Ectodermal cell (in vitro differentiated cells): ENCODE results near the gene APPL2.

Experiments used
- H3K27ac ChIP-seq: 2 replicates; pipeline ENCODE4 v1.7.0; 2013; ENCODE audit warnings: mild to moderate bottlenecking, low read depth, low read length; ENCODE audit not compliant: insufficient read depth, poor library complexity, severe bottlenecking
- H3K27me3 ChIP-seq: 2 replicates; pipeline ENCODE4 v1.7.0; 2013; ENCODE audit warnings: mild to moderate bottlenecking, low read length; ENCODE audit not compliant: insufficient read depth, control insufficient read depth, poor library complexity, severe bottlenecking
- H3K36me3 ChIP-seq: one replicate; pipeline ENCODE4 v1.7.0; 2013; ENCODE audit warnings: low read length; ENCODE audit not compliant: control insufficient read depth, insufficient read depth
- H3K4me1 ChIP-seq: one replicate; pipeline ENCODE4 v1.7.0; 2013; ENCODE audit warnings: low read length; ENCODE audit not compliant: control insufficient read depth, insufficient read depth
- H3K4me3 ChIP-seq: 2 replicates; pipeline ENCODE4 v1.7.0; 2013; ENCODE audit warnings: low read depth, low read length, control low read depth; ENCODE audit not compliant: insufficient read depth
- H3K9me3 ChIP-seq: 2 replicates; pipeline ENCODE4 v1.7.0; 2013; ENCODE audit warnings: mild to moderate bottlenecking, low read length, moderate library complexity; ENCODE audit not compliant: control insufficient read depth
- WGBS, 2 experiments: methylation state at CpG; one replicate each; pipeline ENCODE4 v1.1.7; 2013; ENCODE audit warnings: missing lambda C conversion rate in 2 of 2; 5-methylcytosine and 5-hydroxymethylcytosine counted together

Gene APPL2

DNA sequence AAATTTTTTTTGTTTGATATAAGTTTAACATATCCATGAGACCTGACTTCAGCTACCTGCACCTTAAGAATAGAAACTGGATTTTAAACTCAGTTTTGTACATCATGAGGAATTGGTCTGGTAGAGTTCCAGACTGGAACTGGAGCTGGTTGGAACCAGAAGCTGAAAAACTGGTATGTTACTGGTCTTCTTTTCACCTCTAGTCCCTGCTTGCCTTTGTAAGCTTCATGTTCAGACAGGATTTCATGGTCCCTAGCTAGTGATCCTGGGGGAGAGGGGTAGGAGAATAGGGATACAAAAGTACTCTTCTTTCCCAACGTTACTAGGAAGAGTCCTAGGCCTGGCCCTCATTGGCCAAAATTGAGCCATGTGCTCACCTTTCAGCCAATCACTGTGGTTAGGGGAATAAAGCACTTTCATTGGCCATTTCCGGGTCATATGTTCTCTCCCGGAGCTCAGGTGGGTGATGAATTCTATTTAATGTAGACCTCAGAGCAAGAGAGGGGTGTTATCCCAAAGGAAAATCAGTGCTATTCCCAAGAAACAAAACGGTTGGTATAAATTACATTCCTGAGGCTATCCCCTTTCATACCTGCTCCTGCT is 36.9 kb upstream of the APPL2 start:
- Histone ChIP-seq H3K27me3 (no peaks in the 10 kb centered on the region), H3K27ac (no peak overlapping the region), H3K4me3 (no peak overlapping the region), H3K9me3 (no peaks in the 10 kb centered on the region), H3K36me3 (no peaks in the 10 kb centered on the region), H3K4me1 (no peaks in the 10 kb centered on the region)
- WGBS, 2 experiments, result 82 to 96% methylated on average over 4 of the region's 4 CpGs

DNA sequence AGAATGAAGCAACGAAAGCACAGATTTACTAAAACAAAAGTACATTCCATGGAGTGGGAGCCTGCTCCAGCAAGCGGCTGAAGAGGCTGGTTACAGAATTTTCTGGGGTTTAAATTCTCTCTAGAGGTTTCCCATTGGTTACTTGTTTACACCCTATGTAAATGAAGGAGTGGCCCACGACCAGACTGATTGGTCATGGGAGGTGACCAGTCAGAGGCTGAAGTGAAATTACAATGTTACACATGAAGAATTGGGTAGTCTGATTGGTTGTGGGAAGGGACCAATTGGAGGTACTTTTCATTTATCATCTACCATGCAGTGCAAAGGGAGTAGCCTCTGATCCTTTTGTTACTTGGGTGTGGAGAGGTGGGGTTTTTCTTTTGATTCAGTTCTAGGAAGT is 36.2 kb upstream of the APPL2 start:
- WGBS, 2 experiments, result 81 to 82% methylated on average over 3 of the region's 3 CpGs
- no peaks in the 10 kb centered on the region for H3K27me3 ChIP-seq
- no peak overlapping the region for H3K4me3 ChIP-seq

DNA sequence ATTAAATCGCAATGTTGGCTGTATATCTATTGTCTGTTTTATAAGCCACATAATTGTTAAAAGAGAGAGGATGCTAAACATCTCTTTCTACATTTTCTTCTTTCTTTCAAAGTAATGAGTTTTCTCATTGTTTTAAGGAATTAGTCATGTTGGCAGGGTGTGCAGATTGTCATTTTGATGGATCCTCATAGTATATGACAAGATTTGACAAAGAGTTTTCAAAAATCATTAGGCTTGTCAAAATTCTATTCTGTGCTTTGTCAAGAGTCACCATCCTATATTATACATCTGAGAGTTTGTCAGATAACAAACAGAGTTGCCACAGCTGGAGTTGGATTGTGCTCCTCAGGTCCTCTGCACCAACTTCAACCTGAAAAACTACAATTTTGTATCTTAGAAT is 35.4 kb upstream of the APPL2 start:
- no peak overlapping the region for H3K27ac ChIP-seq

More for the DNA sequence above, 36.2 kb upstream of the APPL2 start:
- Histone ChIP-seq H3K4me1 (no peaks in the 10 kb centered on the region), H3K36me3 (no peaks in the 10 kb centered on the region), H3K27ac (no peak overlapping the region), H3K9me3 (no peaks in the 10 kb centered on the region)

DNA sequence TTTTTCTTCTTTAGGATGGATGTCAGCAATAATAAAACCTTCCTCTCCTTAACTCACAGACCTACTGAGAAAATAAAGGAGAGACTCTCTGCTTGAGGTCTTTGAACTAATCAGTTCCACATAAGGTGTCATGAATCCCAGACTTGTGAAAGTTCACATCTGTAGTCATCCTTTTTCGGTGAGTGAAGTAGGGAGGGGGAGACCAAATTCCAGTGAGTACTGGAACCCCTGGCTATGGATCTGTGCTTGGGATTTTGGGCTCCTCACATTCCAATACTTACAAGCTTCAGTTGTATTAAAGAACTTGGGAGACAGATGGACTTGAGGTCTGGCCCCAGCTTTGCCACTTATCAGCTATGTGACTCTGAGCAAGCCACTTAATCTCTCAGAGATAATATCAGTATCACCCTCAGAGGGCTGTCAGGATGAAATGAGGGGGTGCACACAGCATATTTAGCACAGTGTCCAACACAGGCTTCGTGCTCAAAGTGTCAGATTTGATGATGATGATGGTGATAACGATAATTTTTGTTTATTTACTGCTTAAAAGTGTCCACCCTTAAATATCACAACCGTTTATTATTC is 34.8 kb upstream of the APPL2 start:
- Histone ChIP-seq H3K36me3 (no peaks in the 10 kb centered on the region), H3K4me3 (no peak overlapping the region), H3K27ac (no peak overlapping the region), H3K4me1 (no peaks in the 10 kb centered on the region), H3K9me3 (no peaks in the 10 kb centered on the region), H3K27me3 (no peaks in the 10 kb centered on the region)
- WGBS, 2 experiments, result 88 to 92% methylated on average over 3 to 4 of the region's 4 CpGs

More for the DNA sequence above, 35.4 kb upstream of the APPL2 start:
- no peaks in the 10 kb centered on the region for H3K27me3 ChIP-seq
- 86% methylated on average over 1 of the region's 1 CpG; no CpG with 5 or more reads in 1 of the 2 experiments for WGBS, 2 experiments
- no peaks in the 10 kb centered on the region for H3K9me3 ChIP-seq
- H3K36me3 ChIP-seq, result no peaks in the 10 kb centered on the region
- H3K4me3 ChIP-seq, result no peak overlapping the region
- no peaks in the 10 kb centered on the region for H3K4me1 ChIP-seq

DNA sequence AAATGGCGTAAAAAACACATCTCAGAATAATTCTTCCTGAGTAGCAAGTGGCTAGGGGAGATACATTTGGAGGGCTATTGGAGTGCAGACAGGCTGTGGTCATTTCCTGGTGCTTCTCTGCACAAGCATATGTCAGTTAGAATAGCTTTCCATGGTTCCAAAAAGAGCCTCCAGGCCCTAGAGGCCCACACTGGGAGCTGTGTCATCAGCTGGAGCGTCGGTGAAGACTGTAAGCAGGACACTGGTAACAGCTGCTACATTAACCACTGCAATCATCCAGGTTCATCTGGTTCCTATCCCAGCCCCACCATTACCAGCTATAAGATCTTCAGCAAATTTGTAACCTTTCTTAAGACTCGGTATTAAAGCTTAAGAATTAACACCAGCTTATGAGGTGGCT is 31.7 kb upstream of the APPL2 start:
- Histone ChIP-seq H3K27ac (no peak overlapping the region), H3K4me1 (no peaks in the 10 kb centered on the region), H3K27me3 (no peaks in the 10 kb centered on the region), H3K9me3 (no peaks in the 10 kb centered on the region), H3K36me3 (no peaks in the 10 kb centered on the region), H3K4me3 (no peak overlapping the region)
- 94% methylated on average over 4 of the region's 4 CpGs for WGBS, 2 experiments

DNA sequence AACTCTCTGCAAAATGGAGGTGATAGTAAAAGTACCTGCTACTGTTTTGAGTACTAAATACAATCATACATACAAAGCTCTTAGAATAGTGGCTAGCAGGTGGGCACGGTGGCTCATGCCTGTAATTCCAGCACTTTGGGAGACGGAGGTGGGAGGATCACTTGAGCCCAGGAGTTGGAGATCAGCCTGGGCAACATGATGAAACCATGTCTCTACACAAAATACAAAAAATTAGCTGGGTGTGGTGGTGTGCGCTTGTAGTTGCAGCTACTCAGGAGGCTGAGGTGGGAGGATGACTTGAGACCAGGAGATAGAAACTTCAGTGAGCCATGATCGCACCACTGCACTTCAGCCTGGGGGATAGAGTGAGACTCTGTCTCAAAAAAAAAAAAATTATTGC is 28.8 kb upstream of the APPL2 start:
- Histone ChIP-seq H3K27ac (no peak overlapping the region), H3K27me3 (no peaks in the 10 kb centered on the region), H3K4me3 (no peak overlapping the region), H3K36me3 (no peaks in the 10 kb centered on the region), H3K4me1 (no peaks in the 10 kb centered on the region), H3K9me3 (no peaks in the 10 kb centered on the region)
- 89 to 93% methylated on average over 4 of the region's 4 CpGs for WGBS, 2 experiments

DNA sequence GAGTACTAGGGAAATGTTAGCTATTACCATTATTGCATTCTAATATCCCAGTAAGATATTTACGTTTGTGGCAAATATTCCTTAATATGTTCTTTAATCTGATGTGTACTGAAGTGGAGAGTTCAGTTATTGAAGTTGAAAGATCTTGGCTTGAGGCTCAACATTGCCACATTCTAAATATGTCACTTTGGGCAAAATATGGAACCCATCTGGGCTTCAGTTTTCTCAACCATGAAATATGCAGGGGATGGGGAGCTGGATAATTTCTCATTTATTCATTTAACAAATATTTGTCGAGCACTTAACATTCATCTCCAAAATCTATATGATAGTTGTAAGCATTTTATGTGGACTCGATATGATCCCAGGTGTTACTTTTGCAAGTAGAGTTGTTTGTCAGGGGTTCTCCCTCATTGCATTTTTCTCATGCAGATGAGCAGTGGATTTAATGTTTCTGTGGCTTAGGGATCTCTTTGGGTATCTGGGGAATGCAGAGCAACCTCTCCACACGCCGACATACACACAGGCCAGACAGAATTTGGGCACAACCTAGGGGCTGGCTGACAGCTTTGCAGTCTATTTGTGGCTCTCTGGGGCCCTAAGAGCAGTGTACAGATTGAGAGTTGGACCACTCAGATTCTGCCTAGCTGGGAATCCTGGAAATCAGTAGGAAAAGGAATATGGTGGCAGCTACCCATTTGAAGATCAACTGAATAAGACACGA is 26.6 kb upstream of the APPL2 start:
- H3K27ac ChIP-seq, result no peak overlapping the region
- H3K36me3 ChIP-seq, result no peaks in the 10 kb centered on the region
- H3K4me3 ChIP-seq, result no peak overlapping the region
- H3K4me1 ChIP-seq, result no peaks in the 10 kb centered on the region
- H3K27me3 ChIP-seq, result no peaks in the 10 kb centered on the region
- WGBS, 2 experiments, result 92 to 94% methylated on average over 4 to 5 of the region's 6 CpGs
- no peaks in the 10 kb centered on the region for H3K9me3 ChIP-seq

DNA sequence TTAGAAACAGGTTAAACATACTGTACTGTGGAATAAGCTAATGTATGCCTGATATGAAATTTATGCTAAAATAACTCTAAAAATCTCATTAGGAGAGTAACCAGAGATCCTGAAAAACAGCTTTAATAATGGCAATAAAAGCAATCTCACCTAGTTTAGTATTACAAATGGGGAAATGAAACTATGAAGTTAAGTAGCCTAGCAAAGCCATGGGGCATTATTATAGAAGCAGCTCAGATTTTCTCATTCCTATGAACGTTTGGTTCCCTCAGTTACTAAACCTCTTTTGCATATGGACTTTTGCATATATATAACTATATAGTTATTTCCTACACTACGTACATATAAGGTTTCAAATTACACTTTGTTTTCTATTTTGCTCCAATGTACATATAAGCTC is 25.0 kb upstream of the APPL2 start:
- H3K4me3 ChIP-seq, result no peak overlapping the region
- no peaks in the 10 kb centered on the region for H3K36me3 ChIP-seq
- no peak overlapping the region for H3K27ac ChIP-seq
- H3K9me3 ChIP-seq, result no peaks in the 10 kb centered on the region
- 100% methylated on average over 1 of the region's 2 CpGs; no CpG with 5 or more reads in 1 of the 2 experiments for WGBS, 2 experiments
- no peaks in the 10 kb centered on the region for H3K27me3 ChIP-seq
- no peaks in the 10 kb centered on the region for H3K4me1 ChIP-seq

DNA sequence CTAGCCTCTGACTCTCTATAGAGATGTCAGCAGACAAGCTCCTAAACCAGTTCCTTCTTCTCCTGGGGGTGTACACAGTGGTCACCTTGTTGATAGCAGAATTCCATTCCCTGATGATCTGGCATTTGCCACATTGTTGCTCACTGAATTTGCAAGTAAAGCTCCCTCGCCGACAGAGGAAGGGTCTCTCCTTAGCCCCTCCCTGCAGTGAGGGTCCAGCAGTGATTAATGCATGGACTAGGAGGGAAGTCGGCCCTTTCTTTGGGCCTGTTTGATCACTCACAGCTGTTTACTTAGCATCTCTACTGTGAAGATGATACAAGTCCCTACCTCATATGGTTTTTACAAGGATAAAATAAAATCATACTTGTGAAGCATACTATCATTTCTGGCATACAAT is 23.3 kb upstream of the APPL2 start:
- Histone ChIP-seq H3K4me3 (no peak overlapping the region), H3K4me1 (no peaks in the 10 kb centered on the region), H3K9me3 (no peaks in the 10 kb centered on the region), H3K36me3 (no peaks in the 10 kb centered on the region), H3K27ac (no peak overlapping the region), H3K27me3 (no peaks in the 10 kb centered on the region)
- WGBS, 2 experiments, result 85 to 94% methylated on average over 2 to 3 of the region's 3 CpGs

DNA sequence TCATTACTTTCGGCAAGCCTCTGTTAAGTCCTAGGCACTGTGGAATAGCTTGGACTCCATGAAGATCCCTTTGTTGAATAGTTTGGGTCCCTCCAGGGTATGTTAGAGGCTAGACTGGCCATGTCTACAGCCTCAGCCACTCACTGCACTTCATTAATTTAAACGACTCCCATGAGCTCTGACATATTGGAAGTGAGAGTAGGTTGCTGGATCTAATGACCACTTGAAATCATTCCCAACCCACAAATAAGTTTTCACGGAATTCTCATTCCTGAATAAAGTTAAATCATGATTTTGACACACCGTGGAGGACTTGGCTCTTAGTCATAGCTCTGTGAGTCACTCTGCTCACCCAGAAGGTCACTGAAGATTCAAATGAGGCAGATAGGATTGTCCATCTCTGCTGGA is 21.4 kb upstream of the APPL2 start:
- H3K27me3 ChIP-seq, result no peaks in the 10 kb centered on the region
- H3K27ac ChIP-seq, result no peak overlapping the region
- no peak overlapping the region for H3K4me3 ChIP-seq
- 89 to 93% methylated on average over 3 to 4 of the region's 4 CpGs for WGBS, 2 experiments
- no peaks in the 10 kb centered on the region for H3K9me3 ChIP-seq
- no peaks in the 10 kb centered on the region for H3K36me3 ChIP-seq
- H3K4me1 ChIP-seq, result no peaks in the 10 kb centered on the region
